Neuronal stem cell (in vitro differentiated cells): ENCODE measurements around the gene HACE1.

Source experiments
- DNase-seq: peaks from one replicate; pipeline ENCODE4 v3.0.0-alpha.2; 2013; ENCODE audit warnings: low spot score
- H2AFZ ChIP-seq: one replicate; pipeline ENCODE4 v1.6.1; 2013; ENCODE audit warnings: mild to moderate bottlenecking, low read length, inconsistent platforms
- H2AK5ac ChIP-seq: 2 replicates; pipeline ENCODE4 v1.6.1; 2013; ENCODE audit warnings: low read depth, mild to moderate bottlenecking, inconsistent platforms, low read length, moderate library complexity, mixed read lengths
- H2BK120ac ChIP-seq: 2 replicates; pipeline ENCODE4 v1.6.1; 2013; ENCODE audit warnings: low read depth, mild to moderate bottlenecking, inconsistent platforms, low read length, moderate library complexity, mixed read lengths
- H2BK12ac ChIP-seq: one replicate; pipeline ENCODE4 v1.6.1; 2013; ENCODE audit warnings: low read length, inconsistent platforms
- H2BK15ac ChIP-seq: 2 replicates; pipeline ENCODE4 v1.6.1; 2013; ENCODE audit warnings: mild to moderate bottlenecking, low read length, inconsistent platforms, mixed read lengths
- H2BK5ac ChIP-seq: one replicate; pipeline ENCODE4 v1.6.1; 2013; ENCODE audit warnings: inconsistent platforms, mild to moderate bottlenecking, low read length, moderate library complexity
- H3K14ac ChIP-seq: one replicate; pipeline ENCODE4 v1.6.1; 2013; ENCODE audit warnings: low read length, inconsistent platforms
- H3K18ac ChIP-seq: 2 replicates; pipeline ENCODE4 v1.6.1; 2013; ENCODE audit warnings: low read length, inconsistent platforms
- H3K23ac ChIP-seq: 2 replicates; pipeline ENCODE4 v1.6.1; 2013; ENCODE audit warnings: low read depth, mild to moderate bottlenecking, mixed read lengths, low read length, inconsistent platforms; ENCODE audit not compliant: poor library complexity
- H3K27ac ChIP-seq: replicated peaks from 3 replicates; pipeline ENCODE4 v1.5.1; 2013; ENCODE audit warnings: low read length, inconsistent platforms
- H3K27me3 ChIP-seq, 3 experiments: 2 replicates each; pipeline ENCODE4 v1.6.1; 2013; ENCODE audit warnings: low read length in 3 of 3, mild to moderate bottlenecking in 2 of 3, inconsistent platforms in 1 of 3, low read depth in 1 of 3, mixed read lengths in 1 of 3, moderate library complexity in 1 of 3; ENCODE audit not compliant: control insufficient read depth in 3 of 3, insufficient read depth in 3 of 3
- H3K36me3 ChIP-seq, 2 donors: replicated peaks in 1 of 2; 2 replicates each; pipeline ENCODE4 v1.6.1; 2013; ENCODE audit warnings: low read length in 2 of 2; ENCODE audit not compliant: control insufficient read depth in 2 of 2, insufficient read depth in 2 of 2
- H3K4ac ChIP-seq: 2 replicates; pipeline ENCODE4 v1.6.1; 2013; ENCODE audit warnings: inconsistent platforms, mild to moderate bottlenecking, low read length, moderate library complexity
- H3K4me1 ChIP-seq, 2 donors: 1 replicate in 1 of 2; 2 replicates in 1 of 2; pipeline ENCODE4 v1.6.1; 2013; ENCODE audit warnings: low read length in 2 of 2, low read depth in 1 of 2; ENCODE audit not compliant: control insufficient read depth in 2 of 2, insufficient read depth in 1 of 2
- H3K4me2 ChIP-seq: one replicate; pipeline ENCODE4 v1.6.1; 2013; ENCODE audit warnings: mild to moderate bottlenecking, low read length, inconsistent platforms; ENCODE audit not compliant: insufficient read depth, poor library complexity, severe bottlenecking
- H3K4me3 ChIP-seq, 2 donors: 2 replicates each; pipeline ENCODE4 v1.5.1; 2013; ENCODE audit warnings: low read length in 2 of 2, mild to moderate bottlenecking in 2 of 2, inconsistent platforms in 1 of 2, moderate library complexity in 1 of 2
- H3K79me1 ChIP-seq: one replicate; pipeline ENCODE4 v1.6.1; 2013; ENCODE audit warnings: low read depth, mild to moderate bottlenecking, inconsistent platforms, low read length, moderate library complexity
- H3K9ac ChIP-seq: one replicate; pipeline ENCODE4 v1.6.1; 2013; ENCODE audit warnings: mild to moderate bottlenecking, low read depth, low read length, inconsistent platforms; ENCODE audit not compliant: poor library complexity
- H3K9me3 ChIP-seq, 2 donors: replicated peaks in 1 of 2; 2 replicates each; pipeline versions ENCODE3 to v1.6.1; 2013; ENCODE audit warnings: low read length in 2 of 2, mild to moderate bottlenecking in 2 of 2, inconsistent platforms in 1 of 2, low read depth in 1 of 2, mixed read lengths in 1 of 2, moderate library complexity in 1 of 2; ENCODE audit not compliant: control insufficient read depth in 2 of 2, insufficient read depth in 1 of 2
- H4K8ac ChIP-seq: one replicate; pipeline ENCODE4 v1.6.1; 2013; ENCODE audit warnings: low read depth, mild to moderate bottlenecking, inconsistent platforms, low read length, moderate library complexity
- H4K91ac ChIP-seq: one replicate; pipeline ENCODE4 v1.6.1; 2013; ENCODE audit warnings: low read length, low read depth, mild to moderate bottlenecking, inconsistent platforms; ENCODE audit not compliant: poor library complexity
- WGBS, 2 donors: extraction: QIAGEN DNeasy Blood & Tissue Kit; methylation state at CpG; one replicate each; pipeline ENCODE4 v1.1.7; 2013; ENCODE audit warnings: missing lambda C conversion rate in 2 of 2, mixed read lengths in 1 of 2; ENCODE audit not compliant: insufficient read length in 2 of 2, insufficient replicate concordance in 1 of 2; ENCODE audit errors: extremely low coverage in 2 of 2; 5-methylcytosine and 5-hydroxymethylcytosine counted together

The HACE1 gene

DNA sequence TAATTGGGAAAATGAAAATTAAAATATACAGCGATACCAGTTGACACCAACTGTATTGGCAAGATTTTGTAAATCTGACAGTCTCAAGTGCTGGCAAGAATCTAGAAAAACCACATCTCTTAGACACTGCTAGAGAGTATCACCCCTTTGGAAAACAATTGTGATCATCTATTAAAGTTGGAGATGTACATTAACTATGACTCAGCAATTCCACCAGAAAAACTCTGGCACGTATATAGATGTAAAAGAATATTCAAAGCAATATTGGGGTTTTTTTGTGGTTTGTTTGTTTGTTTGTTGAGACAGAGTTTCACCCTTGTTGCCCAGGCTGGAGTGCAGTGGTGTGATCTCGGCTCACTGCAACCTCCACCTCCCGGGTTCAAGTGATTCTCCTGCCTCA is 142.9 kb downstream of the HACE1 start:
- no peak overlapping the region for H3K14ac ChIP-seq
- H3K23ac ChIP-seq, result no peak overlapping the region
- H3K4me3 ChIP-seq, result no peak overlapping the region
- WGBS, 2 donors, result no CpG with 5 or more reads among the region's 4 CpGs
- no peaks in the 10 kb centered on the region for H3K79me1 ChIP-seq
- H3K4me1 ChIP-seq, result peaks cover 0 to 2% of the 10 kb centered on the region in 2 donors
- H2AK5ac ChIP-seq, result no peak overlapping the region
- no peak overlapping the region for H3K27ac ChIP-seq
- H3K4me2 ChIP-seq, result no peak overlapping the region
- H3K18ac ChIP-seq, result no peak overlapping the region
- peaks cover 1 to 9% of the 10 kb centered on the region in 2 donors for H3K9me3 ChIP-seq
- H3K36me3 ChIP-seq, result no peaks in the 10 kb centered on the region
- H2BK12ac ChIP-seq, result no peak overlapping the region
- no peak overlapping the region for H2BK5ac ChIP-seq
- no peak overlapping the region for H3K4ac ChIP-seq
- DNase-seq, result no peak
- H4K8ac ChIP-seq, result no peak overlapping the region
- H4K91ac ChIP-seq, result no peak overlapping the region
- H3K27me3 ChIP-seq, result no peaks in the 10 kb centered on the region
- H3K9ac ChIP-seq, result no peak overlapping the region
- H2BK15ac ChIP-seq, result no peak overlapping the region
- H2BK120ac ChIP-seq, result no peak overlapping the region
- H2AFZ ChIP-seq, result no peak overlapping the region

DNA sequence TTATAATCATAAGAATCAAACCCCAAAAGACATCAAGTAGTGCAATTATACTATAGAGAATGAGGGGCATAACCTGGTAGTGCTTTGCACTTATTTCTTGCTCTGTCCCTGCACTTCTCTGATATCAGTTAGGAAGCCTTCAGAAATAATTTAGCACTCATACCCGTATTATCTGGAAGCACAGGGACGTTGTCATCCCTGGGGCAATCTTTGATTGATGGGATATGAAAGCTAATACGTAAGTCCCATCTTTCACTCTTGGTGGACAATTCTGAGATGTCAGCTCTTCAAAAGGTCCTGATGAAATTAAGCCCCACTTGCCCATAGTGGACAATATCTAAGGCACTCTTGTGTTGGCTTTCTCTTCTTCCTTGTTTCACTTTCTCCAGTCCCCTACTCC is 144.9 kb downstream of the HACE1 start:
- H3K14ac ChIP-seq, result no peak overlapping the region
- DNase-seq, result no peak
- H2AK5ac ChIP-seq, result no peak overlapping the region
- H3K18ac ChIP-seq, result no peak overlapping the region
- no peak overlapping the region for H4K91ac ChIP-seq
- H3K27me3 ChIP-seq, result no peaks in the 10 kb centered on the region
- H3K79me1 ChIP-seq, result no peaks in the 10 kb centered on the region
- no peak overlapping the region for H2BK5ac ChIP-seq
- no peaks in the 10 kb centered on the region for H3K36me3 ChIP-seq
- H2BK12ac ChIP-seq, result no peak overlapping the region
- peaks cover 1 to 9% of the 10 kb centered on the region in 2 donors for H3K9me3 ChIP-seq
- no peak overlapping the region for H3K9ac ChIP-seq
- no peak overlapping the region for H3K27ac ChIP-seq
- peaks cover 2% of the 10 kb centered on the region in 2 donors for H3K4me1 ChIP-seq
- H2AFZ ChIP-seq, result no peak overlapping the region
- H3K23ac ChIP-seq, result no peak overlapping the region
- H3K4me3 ChIP-seq, result no peak overlapping the region
- H3K4me2 ChIP-seq, result no peak overlapping the region
- no peak overlapping the region for H2BK15ac ChIP-seq
- H3K4ac ChIP-seq, result no peak overlapping the region
- H4K8ac ChIP-seq, result no peak overlapping the region
- WGBS, 2 donors, result no CpG with 5 or more reads among the region's 3 CpGs
- H2BK120ac ChIP-seq, result no peak overlapping the region

DNA sequence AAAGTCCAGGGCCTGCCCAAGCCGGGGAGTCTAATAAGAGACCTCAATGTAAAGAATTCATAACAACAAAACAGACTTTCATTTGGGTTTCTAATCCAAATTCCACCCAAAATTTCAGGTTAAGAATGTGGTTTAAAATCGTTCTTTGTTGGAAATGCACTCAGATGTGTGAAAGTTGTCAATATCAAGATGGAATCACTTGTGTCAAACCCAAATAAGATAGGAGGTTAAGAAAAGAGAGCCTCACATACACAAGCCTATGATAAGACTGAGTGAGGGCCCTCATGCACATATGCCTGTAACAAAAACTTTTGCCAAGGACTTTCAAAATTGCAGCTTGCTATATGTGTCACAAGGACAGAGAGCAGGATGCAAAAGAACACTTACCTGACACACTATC is 145.7 kb downstream of the HACE1 start:
- Histone ChIP-seq H3K9me3 (peaks cover 1 to 9% of the 10 kb centered on the region in 2 donors), H3K9ac (no peak overlapping the region), H3K4me3 (no peak overlapping the region), H3K79me1 (no peaks in the 10 kb centered on the region), H3K4ac (no peak overlapping the region), H3K18ac (no peak overlapping the region), H3K14ac (no peak overlapping the region), H4K8ac (no peak overlapping the region), H3K36me3 (no peaks in the 10 kb centered on the region), H3K4me1 (peaks cover 2% of the 10 kb centered on the region in 2 donors), H3K4me2 (no peak overlapping the region), H4K91ac (no peak overlapping the region), H3K27me3 (no peaks in the 10 kb centered on the region), H3K23ac (no peak overlapping the region), H2BK120ac (no peak overlapping the region), H2BK5ac (no peak overlapping the region), H3K27ac (no peak overlapping the region), H2AFZ (no peak overlapping the region), H2BK12ac (no peak overlapping the region), H2AK5ac (no peak overlapping the region), H2BK15ac (no peak overlapping the region)
- no CpG with 5 or more reads among the region's 2 CpGs for WGBS, 2 donors
- DNase-seq, result no peak

GRCh38 chr6:104711371-104711770 is 148.3 kb downstream of the HACE1 start:
- Histone ChIP-seq H2BK15ac (no peak overlapping the region), H3K18ac (no peak overlapping the region), H3K27ac (no peak overlapping the region), H3K9me3 (peaks cover 1 to 9% of the 10 kb centered on the region in 2 donors), H2BK5ac (no peak overlapping the region), H2BK120ac (no peak overlapping the region), H4K8ac (no peak overlapping the region), H2BK12ac (no peak overlapping the region), H2AFZ (no peak overlapping the region), H3K23ac (no peak overlapping the region), H3K9ac (no peak overlapping the region), H3K4ac (no peak overlapping the region), H3K14ac (no peak overlapping the region), H3K4me3 (no peak overlapping the region), H4K91ac (peak overlapping the region; percentile 69), H3K79me1 (no peaks in the 10 kb centered on the region), H3K36me3 (no peaks in the 10 kb centered on the region), H2AK5ac (no peak overlapping the region), H3K4me2 (no peak overlapping the region), H3K4me1 (peaks cover 0 to 2% of the 10 kb centered on the region in 2 donors), H3K27me3 (no peaks in the 10 kb centered on the region)
- DNase-seq, result no peak
- no CpG with 5 or more reads among the region's 4 CpGs for WGBS, 2 donors
